Common myeloid progenitor, CD34-positive (primary cell): ENCODE data around the gene FBXW4.

Experiments
- CTCF ChIA-PET: fragments of 350-600 bp; sonication (Branson Sonifier 250); formaldehyde crosslinking; loops from one replicate; lab custom pipeline; 2021; ENCODE audit warnings: antibody characterized with exemption; lab: Charles Lee
- POLR2A ChIA-PET: fragments of 350-600 bp; sonication (Branson Sonifier 250); formaldehyde crosslinking; loops from one replicate; lab custom pipeline; 2021; ENCODE audit warnings: antibody characterized with exemption; lab: Charles Lee
- DNase-seq, 3 donors: peaks; one replicate each; pipeline versions ENCODE4 v3.0.0 to v3.0.0-alpha.2; 2013
- H3K27ac ChIP-seq, 2 experiments: 1 replicate in 1 of 2; 2 replicates in 1 of 2; pipeline ENCODE4 v1.7.0; 2013; ENCODE audit warnings: inconsistent platforms in 2 of 2, low read length in 2 of 2, mild to moderate bottlenecking in 2 of 2, low read depth in 1 of 2, moderate library complexity in 1 of 2; ENCODE audit not compliant: severe bottlenecking in 2 of 2, insufficient read depth in 1 of 2, poor library complexity in 1 of 2
- H3K27me3 ChIP-seq, 5 experiments: replicated peaks in 2 of 5; 1 replicate in 3 of 5; 2 replicates in 2 of 5; pipeline versions ENCODE4 v1.6.1 to v1.7.0; 2013; ENCODE audit warnings: low read length in 4 of 5, mild to moderate bottlenecking in 2 of 5, moderate library complexity in 2 of 5, inconsistent platforms in 1 of 5; ENCODE audit not compliant: insufficient read depth in 5 of 5, control insufficient read depth in 4 of 5
- H3K36me3 ChIP-seq, 4 experiments: 1 replicate in 2 of 4; 2 replicates in 2 of 4; pipeline versions ENCODE4 v1.6.1 to v1.7.0; 2013; ENCODE audit warnings: low read length in 3 of 4, control low read depth in 1 of 4, mild to moderate bottlenecking in 1 of 4; ENCODE audit not compliant: control insufficient read depth in 4 of 4, insufficient read depth in 4 of 4
- H3K4me1 ChIP-seq, 4 experiments: 1 replicate in 3 of 4; 2 replicates in 1 of 4; pipeline versions ENCODE4 v1.6.1 to v1.7.1; 2013; ENCODE audit warnings: low read length in 3 of 4, mild to moderate bottlenecking in 3 of 4, control low read depth in 1 of 4, inconsistent platforms in 1 of 4, moderate library complexity in 1 of 4; ENCODE audit not compliant: control insufficient read depth in 4 of 4, insufficient read depth in 4 of 4; ENCODE audit errors: control extremely low read depth in 1 of 4
- H3K4me3 ChIP-seq, 7 experiments: 1 replicate in 4 of 7; 2 replicates in 3 of 7; pipeline versions ENCODE4 v1.5.1 to v1.7.0; 2013; ENCODE audit warnings: mild to moderate bottlenecking in 7 of 7, low read length in 6 of 7, moderate library complexity in 6 of 7, inconsistent platforms in 2 of 7, low read depth in 2 of 7, control low read depth in 1 of 7; ENCODE audit not compliant: insufficient read depth in 4 of 7, control insufficient read depth in 1 of 7; ENCODE audit errors: extremely low read depth in 1 of 7
- H3K9me3 ChIP-seq, 5 experiments: 1 replicate in 4 of 5; 2 replicates in 1 of 5; pipeline versions ENCODE4 v1.6.1 to v1.7.1; 2013; ENCODE audit warnings: low read length in 4 of 5, mild to moderate bottlenecking in 2 of 5, inconsistent platforms in 1 of 5, low read depth in 1 of 5, moderate library complexity in 1 of 5; ENCODE audit not compliant: control insufficient read depth in 4 of 5, insufficient read depth in 2 of 5; ENCODE audit errors: control extremely low read depth in 1 of 5
- WGBS: methylation state at CpG from one replicate; pipeline ENCODE4 v1.1.5; 2013; ENCODE audit not compliant: insufficient coverage; 5-methylcytosine and 5-hydroxymethylcytosine counted together

FBXW4 gene

DNA sequence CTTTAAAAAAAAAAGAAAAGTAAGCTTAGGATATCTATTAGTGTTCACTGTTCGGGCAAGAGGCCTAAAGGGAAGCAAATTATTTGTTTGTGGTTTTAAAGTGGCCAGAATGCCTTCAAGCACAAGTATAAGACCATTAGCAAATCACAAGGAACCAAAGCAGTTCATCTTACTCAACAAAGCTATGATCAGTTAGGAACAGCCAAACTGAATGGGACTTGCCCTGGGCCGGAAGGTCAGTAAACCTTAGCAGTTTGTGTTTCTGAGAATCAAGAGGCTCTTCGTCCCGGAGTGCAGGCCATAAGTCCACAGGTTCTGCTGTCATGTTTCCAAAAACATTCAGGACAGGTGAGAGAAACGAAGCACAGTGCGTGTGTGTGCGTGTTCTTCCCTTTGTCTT, 4.5 kb downstream of the FBXW4 start:
- H3K4me1 ChIP-seq, result peaks cover 6 to 25% (median 16%) of the 10 kb centered on the region in 4 experiments
- H3K4me3 ChIP-seq, result no peak overlapping the region
- CTCF ChIA-PET, result no interaction called here
- DNase-seq, result no peak
- no peak overlapping the region for H3K27ac ChIP-seq
- POLR2A ChIA-PET, result no interaction called here
- no peaks in the 10 kb centered on the region for H3K27me3 ChIP-seq
- WGBS, result 80% methylated on average over 3 of the region's 7 CpGs
- peaks cover 0 to 5% (median 3%) of the 10 kb centered on the region in 4 experiments for H3K36me3 ChIP-seq
- H3K9me3 ChIP-seq, result no peaks in the 10 kb centered on the region

DNA sequence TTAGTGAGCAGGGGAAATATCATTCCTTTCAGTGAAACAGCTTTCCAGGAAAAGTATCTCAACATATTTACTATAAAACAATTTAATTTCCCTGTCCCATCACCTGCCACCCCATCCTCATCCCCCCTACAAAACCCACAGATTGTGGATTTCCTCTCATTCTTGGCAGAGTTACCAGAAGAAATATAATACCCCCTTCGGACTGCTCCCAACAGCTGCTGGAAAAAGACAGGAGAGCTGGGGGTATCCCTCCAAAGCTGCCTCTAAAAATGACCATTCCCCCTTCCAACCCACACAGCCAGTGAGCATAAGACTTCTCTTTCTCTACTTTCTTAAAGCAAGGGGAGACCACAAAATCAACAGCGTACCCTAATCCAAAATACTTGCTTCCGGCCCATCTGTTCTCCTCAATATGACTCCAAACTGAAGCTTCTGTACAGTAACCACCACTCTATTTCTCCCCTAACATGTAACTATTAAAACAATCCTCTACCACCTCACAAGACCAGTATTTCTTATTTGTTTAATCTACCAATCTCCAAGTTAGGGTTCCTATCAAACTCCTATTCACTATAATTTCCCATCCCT, 7.8 kb downstream of the FBXW4 start:
- DNase-seq, result peak in 2 of 3 donors; percentile 34 to 51
- Histone ChIP-seq H3K4me1 (peaks cover 0 to 20% (median 0%) of the 10 kb centered on the region in 4 experiments), H3K36me3 (peaks cover 0 to 5% (median 3%) of the 10 kb centered on the region in 4 experiments), H3K4me3 (peak overlapping the region in 1 of 7 experiments; percentile 10), H3K27ac (no peak overlapping the region), H3K9me3 (no peaks in the 10 kb centered on the region), H3K27me3 (no peaks in the 10 kb centered on the region)
- POLR2A ChIA-PET, result no interaction called here
- 39% methylated on average over 3 of the region's 3 CpGs for WGBS
- CTCF ChIA-PET, result no interaction called here

DNA sequence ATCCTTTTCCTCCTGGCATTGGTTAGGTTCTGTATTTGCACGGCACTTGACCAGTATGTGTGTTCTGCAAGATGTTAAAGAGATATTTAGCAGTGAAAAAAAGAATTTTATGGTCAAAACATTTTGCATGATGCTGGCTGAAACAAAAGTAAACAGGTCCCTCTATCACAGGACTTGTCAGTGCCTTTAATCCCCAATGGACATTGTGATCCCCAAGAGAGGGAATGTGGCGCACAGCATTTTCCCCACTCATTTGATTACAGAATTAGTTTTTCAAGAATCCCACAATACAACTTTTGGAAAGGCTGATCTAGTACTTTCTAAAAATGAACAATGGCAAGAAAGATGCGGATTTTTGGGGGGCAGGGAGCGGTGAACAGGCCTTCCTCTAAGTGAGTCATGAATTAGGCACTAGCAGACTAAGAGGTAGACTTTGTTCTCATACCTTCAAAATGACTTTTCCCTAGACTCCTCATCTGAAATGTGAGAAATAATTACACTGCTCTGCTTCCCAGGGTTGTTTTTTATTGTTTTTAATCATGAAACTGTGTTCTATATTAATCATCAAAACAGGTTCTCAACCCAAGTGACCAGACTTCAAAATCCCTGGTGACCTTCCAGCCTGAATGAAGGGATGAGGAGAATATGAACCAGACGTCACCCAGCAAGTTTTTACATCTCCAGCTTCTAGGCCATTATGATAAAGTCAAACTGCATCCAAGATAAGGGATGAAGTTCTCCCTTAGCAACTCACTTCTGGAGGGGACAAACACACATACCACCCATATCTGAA, 8.6 kb downstream of the FBXW4 start:
- H3K27ac ChIP-seq, result no peak overlapping the region
- H3K36me3 ChIP-seq, result peaks cover 0 to 5% (median 3%) of the 10 kb centered on the region in 4 experiments
- DNase-seq, result no peak
- H3K4me3 ChIP-seq, result no peak overlapping the region
- H3K27me3 ChIP-seq, result no peaks in the 10 kb centered on the region
- 100% methylated on average over 3 of the region's 5 CpGs for WGBS
- ChIA-PET CTCF (no interaction called here), POLR2A (no interaction called here)
- H3K9me3 ChIP-seq, result no peaks in the 10 kb centered on the region
- H3K4me1 ChIP-seq, result peaks cover 0 to 20% (median 0%) of the 10 kb centered on the region in 4 experiments

DNA sequence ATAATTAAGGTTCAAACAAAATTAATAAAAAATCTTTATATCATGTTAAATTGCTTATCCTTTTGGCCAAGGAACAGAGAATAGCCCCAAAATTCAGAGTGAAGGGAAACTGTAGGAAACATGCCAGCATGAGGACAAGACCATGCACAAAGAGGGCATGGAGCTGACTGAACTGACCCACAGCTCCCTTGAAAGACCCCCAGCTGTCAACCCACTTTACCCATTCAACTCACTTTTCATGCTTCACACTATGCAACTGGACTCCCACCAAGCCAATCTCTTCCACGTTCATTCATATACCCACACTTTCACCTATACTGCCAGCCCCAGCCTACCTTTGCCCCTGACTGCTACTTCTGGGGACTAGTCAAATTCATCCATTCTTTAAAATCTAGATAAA, 10.2 kb downstream of the FBXW4 start:
- CTCF ChIA-PET, result interaction anchor here (1.5 kb wide), 1 partner anchor 25 kb away, joined by 3 read pairs; no protein-coding TSS in a partner anchor
- WGBS, result 100% methylated on average over 1 of the region's 1 CpG
- peaks cover 0 to 5% (median 4%) of the 10 kb centered on the region in 4 experiments for H3K36me3 ChIP-seq
- no peak overlapping the region for H3K4me3 ChIP-seq
- DNase-seq, result no peak
- H3K27ac ChIP-seq, result no peak overlapping the region
- POLR2A ChIA-PET, result no interaction called here
- H3K27me3 ChIP-seq, result no peaks in the 10 kb centered on the region
- peaks cover 0 to 20% (median 0%) of the 10 kb centered on the region in 4 experiments for H3K4me1 ChIP-seq
- no peaks in the 10 kb centered on the region for H3K9me3 ChIP-seq

DNA sequence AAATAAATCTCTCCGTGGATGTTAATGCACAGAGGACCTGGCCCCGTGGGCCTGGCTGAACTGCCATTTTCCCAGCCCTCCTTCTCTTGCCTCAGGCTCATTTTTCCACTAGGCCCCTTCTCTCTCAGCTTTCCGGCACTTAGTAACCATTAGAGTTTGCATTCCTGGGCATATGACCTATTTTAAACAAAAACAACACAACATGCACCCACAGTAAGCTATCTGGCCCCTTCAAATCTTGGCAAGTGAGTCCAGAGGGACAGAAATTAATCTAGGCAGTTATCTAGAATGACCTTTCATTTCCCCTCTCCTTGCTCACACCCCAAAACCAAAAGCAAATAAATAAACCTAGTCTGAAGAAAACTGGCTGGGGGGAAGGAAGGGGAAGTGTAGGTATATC, 11.7 kb downstream of the FBXW4 start:
- 93% methylated on average over 3 of the region's 3 CpGs for WGBS
- DNase-seq, result peak in 1 of 3 donors; percentile 15
- Histone ChIP-seq H3K4me3 (no peak overlapping the region), H3K4me1 (peaks cover 0 to 20% (median 0%) of the 10 kb centered on the region in 4 experiments), H3K27me3 (no peaks in the 10 kb centered on the region), H3K36me3 (peaks cover 0 to 5% (median 3%) of the 10 kb centered on the region in 4 experiments), H3K9me3 (no peaks in the 10 kb centered on the region), H3K27ac (no peak overlapping the region)
- POLR2A ChIA-PET, result no interaction called here
- CTCF ChIA-PET, result interaction anchor here (0.6 to 1.5 kb wide), 3 partner anchors 10 to 650 kb away, joined by 3 to 4 read pairs (median 3); no protein-coding TSS in a partner anchor

DNA sequence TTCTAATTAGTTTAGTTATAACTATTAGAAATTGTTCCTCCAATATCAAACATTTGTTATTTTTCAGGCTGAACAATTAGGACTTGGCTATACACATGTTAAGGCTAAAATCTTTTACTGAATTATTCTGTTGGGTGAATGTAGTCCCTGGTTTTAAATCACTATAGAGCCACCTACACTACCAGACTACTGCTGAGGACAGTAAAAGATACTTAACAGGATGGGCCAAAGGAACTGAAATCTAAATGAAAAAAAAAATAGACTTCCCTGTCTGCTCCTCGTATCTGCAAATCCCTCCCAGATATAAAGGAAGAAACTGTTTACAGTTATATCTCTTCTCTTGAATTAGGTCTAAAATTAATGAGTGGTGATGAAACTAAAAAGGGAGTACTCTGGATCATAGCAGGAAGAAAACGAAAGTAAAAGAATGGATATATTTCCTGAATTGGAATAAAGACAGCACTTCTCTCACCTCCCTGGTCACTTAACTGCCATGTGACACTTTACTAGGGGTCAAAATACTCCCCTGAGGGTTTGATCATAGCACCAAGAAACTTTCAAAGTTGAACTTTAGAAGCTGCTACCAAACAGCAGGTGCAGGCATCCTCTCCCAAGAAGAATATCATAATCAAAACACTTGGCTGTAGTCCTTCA, 12.7 kb downstream of the FBXW4 start:
- peaks cover 0 to 7% (median 4%) of the 10 kb centered on the region in 4 experiments for H3K36me3 ChIP-seq
- ChIA-PET POLR2A (no interaction called here), CTCF (interaction anchor here (0.6 to 1.5 kb wide), 3 partner anchors 11 to 651 kb away, joined by 3 to 4 read pairs (median 3); no protein-coding TSS in a partner anchor)
- no CpG with 5 or more reads among the region's 2 CpGs for WGBS
- peaks cover 0 to 20% (median 0%) of the 10 kb centered on the region in 4 experiments for H3K4me1 ChIP-seq
- H3K4me3 ChIP-seq, result peak overlapping the region in 2 of 7 experiments; percentile 41 to 46
- no peak overlapping the region for H3K27ac ChIP-seq
- H3K27me3 ChIP-seq, result no peaks in the 10 kb centered on the region
- peaks cover 0 to 2% (median 0%) of the 10 kb centered on the region in 5 experiments for H3K9me3 ChIP-seq
- DNase-seq, result no peak
